Liver (tissue), 9 donors: Measurements from ENCODE around the gene TGFB1I1. TPM values are rescaled to one million over a fixed set of nuclear protein-coding genes. Genes with fewer than 3 reads are reported as not detected.
A peak's percentile ranks its signal among the peaks of the same experiment; 100 is the strongest.

Experiments
- DNase-seq: peaks from one replicate; pipeline ENCODE4 v3.0.0-alpha.2; 2017; ENCODE audit warnings: low spot score
- H3K27ac ChIP-seq, 2 donors: one replicate each; pipeline ENCODE4 v1.7.0; 2013; ENCODE audit warnings: inconsistent platforms in 2 of 2, low read length in 2 of 2, control low read depth in 1 of 2, low read depth in 1 of 2, mild to moderate bottlenecking in 1 of 2
- H3K27me3 ChIP-seq, 4 donors: one replicate each; pipeline versions ENCODE4 v1.6.1 to v1.7.0; 2013; ENCODE audit warnings: low read length in 3 of 4, inconsistent platforms in 1 of 4, mild to moderate bottlenecking in 1 of 4, moderate library complexity in 1 of 4; ENCODE audit not compliant: control insufficient read depth in 4 of 4, insufficient read depth in 4 of 4
- H3K36me3 ChIP-seq, 4 donors: one replicate each; pipeline versions ENCODE4 v1.6.1 to v1.7.0; 2013; ENCODE audit warnings: low read length in 3 of 4, mild to moderate bottlenecking in 3 of 4, low read depth in 1 of 4, moderate library complexity in 1 of 4; ENCODE audit not compliant: control insufficient read depth in 4 of 4, insufficient read depth in 3 of 4
- H3K4me1 ChIP-seq, 4 donors: one replicate each; pipeline versions ENCODE4 v1.6.1 to v1.7.0; 2013; ENCODE audit warnings: low read length in 3 of 4, mild to moderate bottlenecking in 3 of 4, moderate library complexity in 1 of 4; ENCODE audit not compliant: control insufficient read depth in 4 of 4, insufficient read depth in 4 of 4
- H3K4me3 ChIP-seq, 3 donors: one replicate each; pipeline versions ENCODE4 v1.6.1 to v1.7.0; 2013; ENCODE audit warnings: low read length in 3 of 3, control low read depth in 1 of 3, low read depth in 1 of 3, mild to moderate bottlenecking in 1 of 3
- H3K9ac ChIP-seq, 2 donors: one replicate each; pipeline ENCODE4 v1.7.0; 2013; ENCODE audit warnings: low read length in 2 of 2, mild to moderate bottlenecking in 2 of 2, moderate library complexity in 2 of 2, control low read depth in 1 of 2, low read depth in 1 of 2
- H3K9me3 ChIP-seq, 4 donors: one replicate each; pipeline versions ENCODE4 v1.6.1 to v1.7.0; 2013; ENCODE audit warnings: low read length in 3 of 4; ENCODE audit not compliant: control insufficient read depth in 4 of 4
- CTCF ChIP-seq: fragments of 150-350 bp; IDR thresholded peaks from 2 replicates; pipeline ENCODE4 v1.5.1; 2017; ENCODE audit warnings: improper control_type of control experiment, low read depth, low read length; ENCODE audit not compliant: missing input control
- EGR1 ChIP-seq, 2 donors: IDR thresholded peaks; 2 replicates each; pipeline ENCODE4 v1.6.1; 2016 to 2018; ENCODE audit warnings: antibody characterized with exemption in 2 of 2, low read depth in 2 of 2
- FOXA1 ChIP-seq: IDR thresholded peaks from 2 replicates; pipeline ENCODE4 v1.6.1; 2016; ENCODE audit warnings: antibody characterized with exemption
- FOXA2 ChIP-seq: IDR thresholded peaks from 2 replicates; pipeline ENCODE4 v1.6.1; 2016; ENCODE audit warnings: antibody characterized with exemption
- GABPA ChIP-seq, 2 donors: IDR thresholded peaks in 1 of 2; conservative IDR thresholded peaks in 1 of 2; 2 replicates each; pipeline ENCODE4 v1.6.1; 2016; ENCODE audit warnings: antibody characterized with exemption in 2 of 2, mild to moderate bottlenecking in 1 of 2, moderate library complexity in 1 of 2
- HNF4A ChIP-seq, 2 donors: conservative IDR thresholded peaks; 2 replicates each; pipeline ENCODE4 v1.6.1; 2016; ENCODE audit warnings: antibody characterized with exemption in 2 of 2, mild to moderate bottlenecking in 2 of 2
- HNF4G ChIP-seq: IDR thresholded peaks from 2 replicates; pipeline ENCODE4 v1.6.1; 2016; ENCODE audit warnings: antibody characterized with exemption
- JUND ChIP-seq, 2 donors: IDR thresholded peaks; 2 replicates each; pipeline ENCODE4 v1.6.1; 2016; ENCODE audit warnings: antibody characterized with exemption in 2 of 2
- MAX ChIP-seq: IDR thresholded peaks from 2 replicates; pipeline ENCODE4 v1.6.1; 2016; ENCODE audit warnings: antibody characterized with exemption
- NR2F2 ChIP-seq: IDR thresholded peaks from 2 replicates; pipeline ENCODE4 v1.6.1; 2016; ENCODE audit warnings: antibody characterized with exemption
- RAD21 ChIP-seq, 2 donors: IDR thresholded peaks; 2 replicates each; pipeline ENCODE4 v1.6.1; 2016; ENCODE audit warnings: antibody characterized with exemption in 2 of 2, mild to moderate bottlenecking in 2 of 2
- RXRA ChIP-seq, 2 donors: IDR thresholded peaks; 2 replicates each; pipeline ENCODE4 v1.6.1; 2017 to 2018; ENCODE audit warnings: antibody characterized with exemption in 2 of 2, mild to moderate bottlenecking in 1 of 2
- TAF1 ChIP-seq: conservative IDR thresholded peaks from 2 replicates; pipeline ENCODE4 v1.6.1; 2016; ENCODE audit warnings: antibody characterized with exemption, mild to moderate bottlenecking
- YY1 ChIP-seq: IDR thresholded peaks from 2 replicates; pipeline ENCODE4 v1.6.1; 2016; ENCODE audit warnings: antibody characterized with exemption, mild to moderate bottlenecking
- WGBS: extraction: QIAGEN DNeasy Blood & Tissue Kit; methylation state at CpG from one replicate; pipeline ENCODE4 v1.1.7; 2013; 5-methylcytosine and 5-hydroxymethylcytosine counted together
- polyA plus RNA-seq, 2 donors: library from polyadenylated mRNA; stranded (reverse) in 1 of 2; unstranded in 1 of 2; fragments of 200-250 nt in 1 of 2; fragments of >200 nt in 1 of 2; fragmentation: Nextera tagmentation in 1 of 2; extraction: Ambion mirVana in 1 of 2; gene quantifications; one replicate each; pipeline versions ENCODE4 v1.2.1 to v1.2.3, GENCODE V29; 2013 to 2015
- total RNA-seq, 2 donors: library from RNA; depleted of rRNA; stranded (reverse); fragments of >200 nt; gene quantifications; one replicate each; pipeline ENCODE4 v1.2.3, GENCODE V29; 2014
- TF ChIP-seq, protein P1 (sequence below): IDR thresholded peaks from 2 replicates; pipeline ENCODE4 v1.6.1; 2016; ENCODE audit warnings: antibody characterized with exemption
- TF ChIP-seq, protein P2 (sequence below): IDR thresholded peaks from 2 replicates; pipeline ENCODE4 v1.6.1; 2016; ENCODE audit warnings: antibody characterized with exemption, mild to moderate bottlenecking
- TF ChIP-seq, protein P3 (sequence below): IDR thresholded peaks from 2 replicates; pipeline ENCODE4 v1.6.1; 2016; ENCODE audit warnings: antibody characterized with exemption
- donor health status: healthy.
- donor health status: healthy.
- donor health status: healthy.
- donor health status: healthy.
- donor health status: healthy.

The TGFB1I1 gene
- 1 to 10 TPM; 4.2 to 6.8 TPM for total RNA-seq
- polyA plus RNA-seq: 1 to 10 TPM; 4.9 to 8.3 TPM

- Histone ChIP-seq H3K9me3 (no peaks in the 10 kb centered on the region), H3K9ac (peak within 1 kb of the TSS in 1 of 2 donors; percentile 47), H3K4me3 (peak within 1 kb of the TSS in 2 of 3 donors; percentile 17 to 57), H3K4me1 (peaks cover 5 to 23% (median 16%) of the 10 kb centered on the region in 4 donors), H3K27ac (peak within 1 kb of the TSS; percentile 61 to 82), H3K36me3 (peaks cover 0 to 2% (median 0%) of the 10 kb centered on the region in 4 donors), H3K27me3 (no peaks in the 10 kb centered on the region)
- peak; percentile 52 for DNase-seq
- no peak for TF ChIP-seq HNF4A (conservative IDR thresholded peaks at IDR 0.05)
- TF ChIP-seq RAD21 (IDR thresholded peaks at IDR 0.05): no peak
- no peak for TF ChIP-seq EGR1 (IDR thresholded peaks at IDR 0.05; ENCODE audit: low read depth in 2 of 2)
- TF ChIP-seq, protein P1, sequence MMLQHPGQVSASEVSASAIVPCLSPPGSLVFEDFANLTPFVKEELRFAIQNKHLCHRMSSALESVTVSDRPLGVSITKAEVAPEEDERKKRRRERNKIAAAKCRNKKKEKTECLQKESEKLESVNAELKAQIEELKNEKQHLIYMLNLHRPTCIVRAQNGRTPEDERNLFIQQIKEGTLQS: no peak
- TF ChIP-seq NR2F2: no peak
- TF ChIP-seq YY1: no peak
- TF ChIP-seq MAX: no peak
- TF ChIP-seq GABPA (IDR thresholded peaks at IDR 0.05 in 1 of 2, conservative IDR thresholded peaks at IDR 0.05 in 1 of 2): no peak
- TF ChIP-seq, protein P2, sequence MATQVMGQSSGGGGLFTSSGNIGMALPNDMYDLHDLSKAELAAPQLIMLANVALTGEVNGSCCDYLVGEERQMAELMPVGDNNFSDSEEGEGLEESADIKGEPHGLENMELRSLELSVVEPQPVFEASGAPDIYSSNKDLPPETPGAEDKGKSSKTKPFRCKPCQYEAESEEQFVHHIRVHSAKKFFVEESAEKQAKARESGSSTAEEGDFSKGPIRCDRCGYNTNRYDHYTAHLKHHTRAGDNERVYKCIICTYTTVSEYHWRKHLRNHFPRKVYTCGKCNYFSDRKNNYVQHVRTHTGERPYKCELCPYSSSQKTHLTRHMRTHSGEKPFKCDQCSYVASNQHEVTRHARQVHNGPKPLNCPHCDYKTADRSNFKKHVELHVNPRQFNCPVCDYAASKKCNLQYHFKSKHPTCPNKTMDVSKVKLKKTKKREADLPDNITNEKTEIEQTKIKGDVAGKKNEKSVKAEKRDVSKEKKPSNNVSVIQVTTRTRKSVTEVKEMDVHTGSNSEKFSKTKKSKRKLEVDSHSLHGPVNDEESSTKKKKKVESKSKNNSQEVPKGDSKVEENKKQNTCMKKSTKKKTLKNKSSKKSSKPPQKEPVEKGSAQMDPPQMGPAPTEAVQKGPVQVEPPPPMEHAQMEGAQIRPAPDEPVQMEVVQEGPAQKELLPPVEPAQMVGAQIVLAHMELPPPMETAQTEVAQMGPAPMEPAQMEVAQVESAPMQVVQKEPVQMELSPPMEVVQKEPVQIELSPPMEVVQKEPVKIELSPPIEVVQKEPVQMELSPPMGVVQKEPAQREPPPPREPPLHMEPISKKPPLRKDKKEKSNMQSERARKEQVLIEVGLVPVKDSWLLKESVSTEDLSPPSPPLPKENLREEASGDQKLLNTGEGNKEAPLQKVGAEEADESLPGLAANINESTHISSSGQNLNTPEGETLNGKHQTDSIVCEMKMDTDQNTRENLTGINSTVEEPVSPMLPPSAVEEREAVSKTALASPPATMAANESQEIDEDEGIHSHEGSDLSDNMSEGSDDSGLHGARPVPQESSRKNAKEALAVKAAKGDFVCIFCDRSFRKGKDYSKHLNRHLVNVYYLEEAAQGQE: no peak
- TF ChIP-seq FOXA1: no peak
- TF ChIP-seq, protein P3, sequence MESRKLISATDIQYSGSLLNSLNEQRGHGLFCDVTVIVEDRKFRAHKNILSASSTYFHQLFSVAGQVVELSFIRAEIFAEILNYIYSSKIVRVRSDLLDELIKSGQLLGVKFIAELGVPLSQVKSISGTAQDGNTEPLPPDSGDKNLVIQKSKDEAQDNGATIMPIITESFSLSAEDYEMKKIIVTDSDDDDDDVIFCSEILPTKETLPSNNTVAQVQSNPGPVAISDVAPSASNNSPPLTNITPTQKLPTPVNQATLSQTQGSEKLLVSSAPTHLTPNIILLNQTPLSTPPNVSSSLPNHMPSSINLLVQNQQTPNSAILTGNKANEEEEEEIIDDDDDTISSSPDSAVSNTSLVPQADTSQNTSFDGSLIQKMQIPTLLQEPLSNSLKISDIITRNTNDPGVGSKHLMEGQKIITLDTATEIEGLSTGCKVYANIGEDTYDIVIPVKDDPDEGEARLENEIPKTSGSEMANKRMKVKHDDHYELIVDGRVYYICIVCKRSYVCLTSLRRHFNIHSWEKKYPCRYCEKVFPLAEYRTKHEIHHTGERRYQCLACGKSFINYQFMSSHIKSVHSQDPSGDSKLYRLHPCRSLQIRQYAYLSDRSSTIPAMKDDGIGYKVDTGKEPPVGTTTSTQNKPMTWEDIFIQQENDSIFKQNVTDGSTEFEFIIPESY: no peak
- no peak for TF ChIP-seq RXRA (IDR thresholded peaks at IDR 0.05)
- TF ChIP-seq HNF4G: no peak
- TF ChIP-seq FOXA2: no peak
- WGBS: 5% methylated on average over 63 of the region's 63 CpGs
Measured at GRCh38 chr16:31471875-31472708, at the start of gene TGFB1I1. Gene TGFB1I1 (plus strand): TSS chr16:31472152. CDS start chr16:31472189, 37 bp downstream.

DNA sequence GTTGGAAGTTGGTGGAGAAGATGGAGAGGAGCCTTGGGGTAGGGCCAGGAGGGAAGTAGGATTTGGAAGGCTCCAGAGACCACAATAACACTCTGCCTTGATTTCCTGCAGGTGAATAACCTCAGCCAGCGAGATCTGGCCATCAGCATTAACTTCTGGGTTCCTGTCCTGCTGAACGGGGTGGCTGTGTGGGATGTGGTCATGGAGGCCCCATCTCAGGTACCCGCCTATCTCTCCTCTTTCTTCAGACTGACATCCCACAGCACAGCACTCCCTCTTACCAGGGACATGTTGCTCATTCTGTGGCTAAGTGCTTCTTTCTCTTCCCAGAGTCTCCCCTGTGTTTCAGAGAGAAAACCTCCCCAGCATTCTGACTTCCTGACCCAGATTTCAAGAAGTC, 48.7 kb upstream of the TGFB1I1 start:
- WGBS: 62% methylated on average over 3 of the region's 3 CpGs
- no peak for DNase-seq
- H3K4me1 ChIP-seq: peaks cover 0 to 5% (median 2%) of the 10 kb centered on the region in 4 donors
- H3K9ac ChIP-seq: no peak overlapping the region
- TF ChIP-seq FOXA2 (no peak), JUND (IDR thresholded peaks at IDR 0.05) (no peak), HNF4G (no peak), TAF1 (no peak), CTCF (no peak)
- TF ChIP-seq, protein P3: no peak
- no peak overlapping the region for H3K4me3 ChIP-seq
- no peak overlapping the region for H3K27ac ChIP-seq
- no peaks in the 10 kb centered on the region for H3K9me3 ChIP-seq
- no peaks in the 10 kb centered on the region for H3K36me3 ChIP-seq
- H3K27me3 ChIP-seq: no peaks in the 10 kb centered on the region
